HEK293 (cell line): Measurements from ENCODE around the gene SMO.

ENCODE experiments used
- CTCF ChIA-PET: fragments of 350-600 bp; formaldehyde crosslinking; extraction: SDS; loops from one replicate; lab custom pipeline; 2021; ENCODE audit warnings: antibody characterized with exemption; lab: Yijun Ruan, JAX
- POLR2A ChIA-PET: fragments of 300-600 bp; formaldehyde crosslinking; extraction: SDS; loops from one replicate; lab custom pipeline; 2020; ENCODE audit warnings: antibody characterized with exemption, inconsistent platforms; lab: Yijun Ruan, JAX
- H3K27ac ChIP-seq: fragments of 200-500 bp; sonication (Bioruptor generic); 2 replicates; pipeline ENCODE4 v1.5.1; 2014; ENCODE audit warnings: low read depth, low read length, control low read depth, inconsistent platforms; ENCODE audit errors: extremely low read depth
- H3K36me3 ChIP-seq, 2 experiments: fragments of 200-500 bp in 1 of 2; sonication (Bioruptor generic) in 1 of 2; 1 replicate in 1 of 2; 2 replicates in 1 of 2; pipeline ENCODE4 v1.5.1; 2014 to 2017; ENCODE audit warnings: inconsistent platforms in 2 of 2, low read length in 2 of 2; ENCODE audit not compliant: control insufficient read depth in 2 of 2, insufficient read depth in 1 of 2
- H3K4me1 ChIP-seq: fragments of 200-500 bp; sonication (Bioruptor generic); 2 replicates; pipeline ENCODE4 v1.5.1; 2014; ENCODE audit warnings: mild to moderate bottlenecking, low read length, inconsistent platforms; ENCODE audit not compliant: control insufficient read depth, insufficient read depth
- H3K4me3 ChIP-seq: 2 replicates; pipeline ENCODE4 v1.5.1; 2011; ENCODE audit warnings: low read depth, mild to moderate bottlenecking, control low read depth, low read length, moderate library complexity
- H3K9me3 ChIP-seq: fragments of 200-500 bp; sonication (Bioruptor generic); 2 replicates; pipeline ENCODE4 v1.5.1; 2014; ENCODE audit warnings: low read depth, low read length, inconsistent platforms; ENCODE audit not compliant: control insufficient read depth, insufficient read depth
- CTCF ChIP-seq: fragments of 450-650 bp; formaldehyde crosslinking; IDR thresholded peaks from 2 replicates; pipeline ENCODE4 v1.5.1; 2016; ENCODE audit warnings: missing biosample characterization, missing genetic modification characterization
- GLIS1 ChIP-seq: fragments of 450-650 bp; formaldehyde crosslinking; IDR thresholded peaks from 2 replicates; pipeline ENCODE4 v1.5.1; 2016; ENCODE audit warnings: missing biosample characterization, missing genetic modification characterization
- MEIS1 ChIP-seq: sonication (generic); formaldehyde crosslinking; IDR thresholded peaks from 2 replicates; pipeline ENCODE4 v1.8.1; 2022; ENCODE audit warnings: missing genetic modification reagents, mild to moderate bottlenecking, borderline replicate concordance
- MZF1 ChIP-seq: fragments of 450-650 bp; formaldehyde crosslinking; IDR thresholded peaks from 2 replicates; pipeline ENCODE4 v1.5.1; 2017; ENCODE audit warnings: missing biosample characterization, missing genetic modification characterization, borderline replicate concordance
- PRDM1 ChIP-seq: fragments of 450-650 bp; formaldehyde crosslinking; IDR thresholded peaks from 2 replicates; pipeline ENCODE4; 2016; ENCODE audit warnings: missing biosample characterization, missing genetic modification characterization
- PRDM4 ChIP-seq: fragments of 450-650 bp; formaldehyde crosslinking; IDR thresholded peaks from 2 replicates; pipeline ENCODE4 v1.5.1; 2017; ENCODE audit warnings: missing biosample characterization, missing genetic modification characterization
- SCRT2 ChIP-seq: fragments of 450-650 bp; formaldehyde crosslinking; IDR thresholded peaks from 2 replicates; pipeline ENCODE4 v1.5.1; 2016; ENCODE audit warnings: missing biosample characterization, missing genetic modification characterization
- TRIM28 ChIP-seq: IDR thresholded peaks from 2 replicates; pipeline ENCODE4 v1.6.1; 2011; ENCODE audit warnings: low read length, control low read depth, borderline replicate concordance
- ZFP69B ChIP-seq: fragments of 450-650 bp; formaldehyde crosslinking; IDR thresholded peaks from 2 replicates; pipeline ENCODE4 v1.5.1; 2016; ENCODE audit warnings: missing biosample characterization, missing genetic modification characterization
- ZNF114 ChIP-seq: fragments of 450-650 bp; formaldehyde crosslinking; IDR thresholded peaks from 2 replicates; pipeline ENCODE4 v1.5.0; 2017; ENCODE audit warnings: missing biosample characterization, missing genetic modification characterization
- ZNF138 ChIP-seq: fragments of 450-650 bp; formaldehyde crosslinking; IDR thresholded peaks from 2 replicates; pipeline ENCODE4 v1.5.1; 2016; ENCODE audit warnings: missing biosample characterization, missing genetic modification characterization, borderline replicate concordance
- ZNF184 ChIP-seq: fragments of 450-650 bp; IDR thresholded peaks from 2 replicates; pipeline ENCODE4 v1.5.1; 2018; ENCODE audit warnings: missing biosample characterization, mild to moderate bottlenecking, missing genetic modification characterization
- ZNF23 ChIP-seq: fragments of 450-650 bp; formaldehyde crosslinking; IDR thresholded peaks from 2 replicates; pipeline ENCODE4 v1.5.1; 2016; ENCODE audit warnings: missing biosample characterization, missing genetic modification characterization, borderline replicate concordance
- ZNF354C ChIP-seq: fragments of 450-650 bp; formaldehyde crosslinking; IDR thresholded peaks from 2 replicates; pipeline ENCODE4 v1.5.1; 2016; ENCODE audit warnings: missing biosample characterization, missing genetic modification characterization, low read depth, borderline replicate concordance
- ZNF391 ChIP-seq: fragments of 450-650 bp; formaldehyde crosslinking; IDR thresholded peaks from 2 replicates; pipeline ENCODE4 v1.5.1; 2016; ENCODE audit warnings: low read depth, missing biosample characterization, missing genetic modification characterization, borderline replicate concordance
- ZNF416 ChIP-seq: fragments of 450-650 bp; formaldehyde crosslinking; IDR thresholded peaks from 2 replicates; pipeline ENCODE4 v1.5.1; 2016; ENCODE audit warnings: missing biosample characterization, missing genetic modification characterization
- ZNF549 ChIP-seq: fragments of 450-650 bp; IDR thresholded peaks from 2 replicates; pipeline ENCODE4 v1.5.1; 2018; ENCODE audit warnings: missing biosample characterization, missing genetic modification characterization, mild to moderate bottlenecking, inconsistent platforms, moderate library complexity
- ZNF555 ChIP-seq: fragments of 450-650 bp; formaldehyde crosslinking; conservative IDR thresholded peaks from 2 replicates; pipeline ENCODE4 v1.5.1; 2017; ENCODE audit warnings: missing biosample characterization, mild to moderate bottlenecking, missing genetic modification characterization, inconsistent platforms
- ZNF585B ChIP-seq: fragments of 450-650 bp; formaldehyde crosslinking; IDR thresholded peaks from 2 replicates; pipeline ENCODE4 v1.5.1; 2016; ENCODE audit warnings: missing biosample characterization, missing genetic modification characterization
- ZNF629 ChIP-seq: fragments of 450-650 bp; formaldehyde crosslinking; IDR thresholded peaks from 2 replicates; pipeline ENCODE4 v1.5.1; 2017; ENCODE audit warnings: missing biosample characterization, missing genetic modification characterization
- ZNF654 ChIP-seq: fragments of 450-650 bp; formaldehyde crosslinking; IDR thresholded peaks from 2 replicates; pipeline ENCODE4 v1.5.1; 2016; ENCODE audit warnings: low read depth, missing biosample characterization, missing genetic modification characterization
- ZNF660 ChIP-seq: fragments of 450-650 bp; IDR thresholded peaks from 2 replicates; pipeline ENCODE4 v1.5.1; 2018; ENCODE audit warnings: missing biosample characterization, mild to moderate bottlenecking, missing genetic modification characterization
- ZNF777 ChIP-seq: fragments of 450-650 bp; formaldehyde crosslinking; IDR thresholded peaks from 2 replicates; pipeline ENCODE4 v1.5.1; 2017; ENCODE audit warnings: missing biosample characterization, missing genetic modification characterization, borderline replicate concordance
- ZNF837 ChIP-seq: fragments of 450-650 bp; formaldehyde crosslinking; IDR thresholded peaks from 2 replicates; pipeline ENCODE4 v1.5.1; 2016; ENCODE audit warnings: missing biosample characterization, missing genetic modification characterization

The SMO gene

GRCh38 chr7:129162732-129163131 is 25.7 kb upstream of the SMO start:
- Histone ChIP-seq H3K27ac (no peak overlapping the region), H3K4me1 (no peaks in the 10 kb centered on the region), H3K9me3 (no peaks in the 10 kb centered on the region), H3K36me3 (peaks cover 0 to 28% of the 10 kb centered on the region in 2 experiments; a peak in 1 of 3 replicates), H3K4me3 (no peak overlapping the region)
- TF ChIP-seq ZNF23 (tag by site-specific recombination): no peak
- no peak for TF ChIP-seq ZNF837 (tag by site-specific recombination)
- TF ChIP-seq ZNF114 (tag by site-specific recombination): no peak
- no peak for TF ChIP-seq ZNF555 (tag by site-specific recombination)
- TF ChIP-seq ZNF184 (tag by site-specific recombination): no peak
- TF ChIP-seq MZF1 (tag by site-specific recombination): no peak
- no peak for TF ChIP-seq GLIS1
- no peak for TF ChIP-seq PRDM4 (tag by site-specific recombination)
- TF ChIP-seq ZNF585B (tag by site-specific recombination): no peak
- TF ChIP-seq ZNF138 (tag by site-specific recombination): no peak
- no peak for TF ChIP-seq MEIS1 (CRISPR knock-in tag)
- TF ChIP-seq ZNF629 (tag by site-specific recombination): no peak
- TF ChIP-seq TRIM28: no peak
- no peak for TF ChIP-seq ZFP69B (tag by site-specific recombination)
- TF ChIP-seq ZNF354C (tag by site-specific recombination): no peak
- POLR2A ChIA-PET: no interaction called here
- CTCF ChIA-PET: interaction anchor here (0.7 to 5.8 kb wide), 12 partner anchors 9 to 136 kb away, joined by 3 to 69 read pairs (median 6); no protein-coding TSS in a partner anchor

- Histone ChIP-seq H3K4me1 (no peaks in the 10 kb centered on the region), H3K9me3 (no peaks in the 10 kb centered on the region), H3K4me3 (no peak overlapping the region), H3K27ac (no peak overlapping the region), H3K36me3 (peaks cover 0 to 35% of the 10 kb centered on the region in 2 experiments; a peak in 1 of 3 replicates)
- ChIA-PET CTCF (interaction anchor here (0.5 to 5.8 kb wide), 48 partner anchors 8 to 654 kb away, joined by 3 to 69 read pairs (median 4); partner anchors contain the start of genes AHCYL2, ATP6V1F and TSPAN33), POLR2A (interaction anchor here (1.0 kb wide), 1 partner anchor 43 kb away, joined by 3 read pairs; no protein-coding TSS in a partner anchor)
- TF ChIP-seq ZNF549 (tag by site-specific recombination) (no peak), CTCF (tag by site-specific recombination) (peak; percentile 57; the same call in 1 of the 2 replicates), ZNF416 (tag by site-specific recombination) (no peak), ZNF585B (tag by site-specific recombination) (no peak), PRDM1 (peak; percentile 77), ZNF660 (peak; percentile 59; the same call in 1 of the 2 replicates), SCRT2 (tag by site-specific recombination) (no peak), ZNF391 (tag by site-specific recombination) (no peak), ZNF654 (tag by site-specific recombination) (peak; percentile 50), ZNF354C (tag by site-specific recombination) (no peak), ZNF777 (tag by site-specific recombination) (no peak)
These were observed 24.4 kb upstream of the SMO start for GRCh38 chr7:129163875-129164544.
